NCI-H1417 (cell line): ENCODE data around the gene HSPA14.
"Not testable (repeated sequence)": the region's sequence is repeated elsewhere in the genome, so short reads cannot be mapped to it uniquely, and the experiment has no call there.

Source experiments
- DNase-seq, 3 experiments: peaks; one replicate each; lab custom pipeline; 2025; lab: John Stamatoyannopoulos, UW

Gene HSPA14

DNA sequence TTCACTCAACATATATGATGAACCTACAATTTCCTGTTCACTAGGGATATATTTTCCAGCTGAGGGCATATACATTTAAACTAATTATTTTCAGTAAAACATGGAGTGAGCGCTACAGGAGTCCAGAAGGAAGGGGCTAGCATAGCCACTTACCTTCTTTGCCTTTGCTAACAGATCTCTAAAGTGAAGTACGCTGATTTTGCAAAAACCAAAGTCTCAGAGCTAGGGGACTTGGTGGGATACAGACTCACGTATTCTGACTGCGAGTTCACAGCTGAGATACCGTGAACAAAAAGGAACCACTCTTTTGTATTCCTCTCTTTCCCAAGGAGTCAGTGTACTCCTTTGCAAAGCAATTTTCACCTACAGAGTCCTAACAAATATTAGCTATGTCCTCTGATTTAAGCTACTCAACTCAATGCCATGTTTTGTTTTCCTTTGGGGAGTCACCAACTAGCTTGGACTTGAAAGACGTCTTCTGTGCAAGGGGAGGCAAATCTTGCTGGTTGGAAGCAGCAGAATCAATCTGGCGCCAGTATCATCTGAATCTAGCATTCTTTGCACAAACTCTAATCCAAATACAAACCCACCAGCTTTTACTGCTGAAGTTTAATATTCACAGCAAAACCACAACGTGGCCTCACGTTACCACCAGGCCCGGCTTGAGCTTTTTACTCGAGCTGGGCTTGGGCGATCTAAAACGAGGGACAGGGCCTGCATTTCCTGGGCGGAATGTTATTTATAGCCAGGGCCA lies 926 bp upstream of the HSPA14 start:
- DNase-seq, result peak in 2 of 3 experiments; percentile 19 to 58

- DNase-seq, result peak in 2 of 3 experiments; percentile 19 to 42
These were observed 637 bp downstream of the HSPA14 start for GRCh38 chr10:14838582-14839304.

DNA sequence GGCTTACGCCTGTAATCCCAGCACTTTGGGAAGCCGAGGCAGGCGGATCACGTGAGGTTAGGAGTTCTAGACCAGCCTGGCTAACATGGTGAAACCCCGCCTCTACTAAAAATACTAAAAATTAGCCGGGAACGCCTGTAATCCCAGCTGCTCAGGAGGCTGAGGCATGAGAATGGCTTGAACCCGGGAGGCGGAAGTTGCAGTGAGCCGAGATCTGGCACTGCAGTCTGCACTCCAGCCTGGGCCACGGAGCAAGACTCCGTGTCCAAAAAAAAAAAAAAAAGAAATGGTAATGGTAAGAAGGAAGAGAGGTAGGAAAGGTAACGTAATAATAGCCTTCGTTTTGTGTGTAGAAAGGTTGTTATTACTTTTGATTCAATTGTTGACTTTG lies 1.2 kb downstream of the HSPA14 start:
- DNase-seq, result no peak

GRCh38 chr10:14840178-14840577 lies 2.1 kb downstream of the HSPA14 start:
- no peak for DNase-seq

DNA sequence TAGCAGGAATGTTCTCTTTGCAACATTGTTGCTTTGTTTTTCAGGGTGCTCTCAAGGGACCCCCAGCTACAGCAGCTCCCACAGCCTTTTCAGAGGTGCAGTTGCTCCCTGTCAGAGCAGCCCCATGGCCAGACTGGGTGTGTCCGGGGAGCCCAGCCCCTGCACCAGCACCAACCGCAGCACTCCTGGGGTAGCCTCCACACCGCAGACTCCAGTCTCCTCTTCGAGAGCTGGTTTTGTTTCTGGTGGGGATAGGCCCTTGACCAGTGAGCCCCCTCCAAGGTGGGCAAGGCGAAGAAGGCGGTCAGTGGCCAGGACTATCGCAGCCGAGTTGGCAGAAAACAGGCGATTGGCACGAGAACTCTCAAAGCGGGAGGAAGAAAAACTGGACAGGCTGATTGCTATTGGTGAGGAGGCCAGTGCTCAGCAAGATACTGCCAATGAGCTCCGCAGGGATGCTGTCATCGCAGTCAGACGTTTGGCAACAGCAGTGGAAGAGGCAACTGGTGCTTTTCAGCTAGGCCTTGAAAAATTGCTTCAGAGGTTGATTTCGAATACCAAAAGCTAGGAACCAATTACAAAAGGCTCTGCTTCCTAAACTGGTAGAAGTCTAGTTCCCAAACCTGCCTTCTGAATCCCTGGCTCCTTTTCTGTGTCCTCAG lies 5.4 kb downstream of the HSPA14 start:
- DNase-seq, result no peak

- DNase-seq, result no peak
These were observed 6.8 kb downstream of the HSPA14 start for GRCh38 chr10:14844948-14845347.

DNA sequence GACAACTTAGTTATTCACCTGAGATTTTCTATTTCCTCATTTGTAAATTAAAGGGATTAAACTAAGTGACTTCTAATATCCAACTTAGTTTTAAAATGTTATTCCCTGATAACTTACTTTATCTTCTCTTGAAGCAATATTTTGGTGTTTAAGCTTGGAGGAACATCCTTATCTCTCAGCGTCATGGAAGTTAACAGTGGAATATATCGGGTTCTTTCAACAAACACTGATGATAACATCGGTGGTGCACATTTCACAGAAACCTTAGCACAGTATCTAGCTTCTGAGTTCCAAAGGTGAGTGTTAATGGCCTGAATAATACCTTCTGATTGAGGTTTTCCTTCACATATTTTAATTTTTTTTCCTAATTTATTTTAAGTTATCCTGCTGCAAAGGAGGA lies 14.1 kb downstream of the HSPA14 start:
- DNase-seq, result no peak

- no peak for DNase-seq
These were observed 17.3 kb downstream of the HSPA14 start for GRCh38 chr10:14855453-14855852.

DNA sequence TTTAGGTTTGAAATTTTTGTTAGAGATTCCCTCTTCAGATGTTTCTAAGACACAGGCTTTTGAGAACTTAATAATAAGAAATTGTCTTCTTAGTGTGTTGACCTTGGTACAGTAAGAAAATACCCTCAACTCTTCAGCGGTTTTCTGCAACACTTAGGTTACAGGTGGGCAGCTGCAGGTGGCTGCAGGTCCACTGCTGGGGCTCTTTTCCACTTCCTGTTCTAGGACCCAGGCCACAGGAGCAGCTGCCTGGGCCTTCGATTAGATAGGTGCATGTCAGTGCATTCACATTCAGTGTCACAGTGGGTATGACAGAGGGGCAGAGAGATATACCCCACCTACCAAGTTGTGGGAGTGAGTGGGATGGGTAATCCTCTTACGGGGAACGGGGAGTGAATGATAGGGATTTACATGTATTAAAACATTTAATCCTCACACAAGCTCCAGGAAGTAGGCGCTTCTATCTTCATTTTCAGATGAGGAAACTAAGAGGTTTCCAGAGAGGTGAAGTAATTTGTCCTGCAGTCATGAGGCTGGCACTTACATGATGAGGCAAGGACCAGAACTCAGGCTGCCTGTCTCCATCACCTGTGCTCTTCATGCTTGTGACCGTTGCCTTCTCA lies 20.3 kb downstream of the HSPA14 start:
- DNase-seq, result no peak

DNA sequence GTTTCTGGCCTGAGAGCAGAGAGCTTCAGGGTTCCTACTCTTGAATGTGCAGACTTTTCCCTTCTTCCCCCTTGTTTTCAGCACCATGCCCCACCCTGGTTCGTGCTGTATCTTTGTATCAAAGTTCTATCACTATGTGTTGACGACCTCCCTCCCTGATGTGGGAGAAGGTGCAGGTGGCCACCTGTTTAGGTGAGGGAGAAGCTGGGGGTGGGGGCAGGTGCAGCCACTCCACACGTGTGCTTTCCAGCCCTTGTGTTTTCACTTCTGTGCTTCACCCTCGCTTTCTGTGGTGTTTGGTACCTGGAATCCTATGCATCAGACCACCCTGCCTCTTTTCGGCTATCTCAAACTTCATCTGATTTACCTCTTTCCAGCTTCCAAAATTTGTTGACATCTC lies 20.9 kb downstream of the HSPA14 start:
- DNase-seq, result no peak

GRCh38 chr10:14859775-14860174 lies 21.7 kb downstream of the HSPA14 start:
- no peak for DNase-seq

GRCh38 chr10:14860791-14861190 lies 22.7 kb downstream of the HSPA14 start:
- DNase-seq, result no peak

DNA sequence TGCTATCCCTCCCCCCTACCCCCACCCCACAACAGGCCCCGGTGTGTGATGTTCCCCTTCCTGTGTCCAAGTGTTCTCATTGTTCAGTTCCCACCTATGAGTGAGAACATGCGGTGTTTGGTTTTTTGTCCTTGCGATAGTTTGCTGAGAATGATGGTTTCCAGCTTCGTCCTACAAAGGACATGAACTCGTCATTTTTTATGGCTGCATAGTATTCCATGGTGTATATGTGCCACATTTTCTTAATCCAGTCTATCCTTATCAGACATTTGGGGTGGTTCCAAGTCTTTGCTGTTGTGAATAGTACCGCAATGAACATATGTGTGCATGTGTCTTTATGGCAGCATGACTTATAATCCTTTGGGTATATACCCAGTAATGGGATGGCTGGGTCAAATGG lies 26.4 kb downstream of the HSPA14 start:
- not testable (repeated sequence) for DNase-seq

DNA sequence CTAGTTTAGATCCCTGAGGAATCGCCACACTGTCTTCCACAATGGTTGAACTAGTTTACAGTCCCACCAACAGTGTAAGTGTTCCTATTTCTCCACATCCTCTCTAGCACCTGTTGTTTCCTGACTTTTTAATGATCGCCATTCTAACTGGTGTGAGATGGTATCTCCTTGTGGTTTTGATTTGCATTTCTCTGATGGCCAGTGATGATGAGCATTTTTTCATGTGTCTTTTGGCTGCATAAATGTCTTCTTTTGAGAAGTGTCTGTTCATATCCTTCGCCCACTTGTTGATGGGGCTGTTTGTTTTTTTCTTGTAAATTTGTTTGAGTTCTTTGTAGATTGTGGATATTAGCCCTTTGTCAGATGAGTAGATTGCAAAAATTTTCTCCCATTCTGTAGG lies 26.8 kb downstream of the HSPA14 start:
- not testable (repeated sequence) for DNase-seq

DNA sequence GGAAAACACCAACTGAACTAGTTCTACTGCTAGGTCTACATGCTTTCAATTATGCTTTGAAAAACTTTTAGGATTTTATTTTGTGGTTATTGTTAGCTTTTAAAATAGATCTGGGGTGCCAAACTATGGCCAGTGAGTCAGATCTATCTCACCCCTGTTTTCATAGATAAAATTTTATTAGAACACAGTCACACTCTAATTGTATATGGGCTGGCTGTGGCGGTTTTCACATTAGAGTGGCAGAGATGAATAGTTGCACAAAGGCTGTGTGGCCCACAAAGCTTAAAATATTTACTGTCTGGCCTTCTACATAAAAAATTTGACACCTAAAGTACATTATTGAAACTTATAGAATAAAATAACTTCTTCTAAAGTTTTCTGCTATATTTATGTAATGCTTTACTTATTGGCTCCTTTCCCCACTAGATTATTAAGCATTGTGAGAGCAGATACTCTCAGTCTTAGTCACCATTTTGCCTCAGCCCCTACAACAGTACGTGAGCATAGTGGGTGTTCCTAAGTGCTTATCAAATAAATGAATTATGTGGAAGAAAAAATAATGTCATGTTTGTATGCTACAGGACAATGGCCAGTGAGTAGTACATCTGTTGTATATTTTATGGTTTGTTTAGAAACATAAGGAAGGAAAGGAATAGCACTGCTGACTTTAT lies 35.1 kb downstream of the HSPA14 start:
- no peak for DNase-seq

DNA sequence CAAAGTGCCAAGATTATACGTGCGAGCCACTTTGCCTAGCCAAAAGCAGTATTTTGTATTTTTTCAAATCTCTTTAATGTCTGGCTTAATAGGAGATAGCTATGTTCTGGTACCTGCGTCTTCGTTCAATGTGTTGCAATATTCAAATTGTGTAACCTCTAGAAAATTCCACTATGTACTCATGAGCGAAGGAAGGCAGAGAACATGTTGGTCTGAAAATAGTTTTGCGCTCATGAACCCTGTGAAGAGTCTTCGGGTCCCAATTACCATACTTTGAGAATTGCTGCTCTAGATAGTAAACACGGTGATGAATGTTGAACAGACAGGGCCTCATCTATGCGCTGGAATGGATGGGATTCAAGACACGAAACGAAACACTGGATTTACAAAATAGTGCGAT lies 37.8 kb downstream of the HSPA14 start:
- DNase-seq, result no peak

GRCh38 chr10:14876764-14877163 lies 38.7 kb downstream of the HSPA14 start:
- DNase-seq, result no peak

GRCh38 chr10:14878266-14879123 lies 40.4 kb downstream of the HSPA14 start, which contains the start of gene SUV39H2:
SUV39H2 (plus strand) TSS chr10:14878866; CDS start chr10:14878889, 23 bp downstream.
- peak; percentile 90 to 93 (median 92) for DNase-seq

- DNase-seq, result peak in 2 of 3 experiments; percentile 45 to 56
These were observed 41.2 kb downstream of the HSPA14 start for GRCh38 chr10:14879124-14879927.

GRCh38 chr10:14879928-14880193 lies 41.8 kb downstream of the HSPA14 start:
- no peak for DNase-seq
